Adrenal gland (tissue), 12 donors: ENCODE data around the gene PTPRQ. TPM values are rescaled to one million over a fixed set of nuclear protein-coding genes. Genes with fewer than 3 reads are reported as not detected.

Experiments used
- DNase-seq, 7 donors: peaks; one replicate each; pipeline ENCODE4 v3.0.0-alpha.2; 2019 to 2020
- H3K27ac ChIP-seq, 5 donors: fragments of 200-600 bp; sonication (generic) in 4 of 5; 1 replicate in 3 of 5; 2 replicates in 2 of 5; pipeline versions ENCODE4 v1.5.1 to v1.8.0; 2016 to 2020; ENCODE audit warnings: mild to moderate bottlenecking in 1 of 5
- H3K27me3 ChIP-seq: fragments of 200-600 bp; 2 replicates; pipeline ENCODE4 v1.8.0; 2021
- H3K36me3 ChIP-seq, 2 donors: fragments of 200-600 bp; replicated peaks in 1 of 2; 1 replicate in 1 of 2; 2 replicates in 1 of 2; pipeline versions ENCODE4 v1.5.1 to v1.8.0; 2018 to 2022
- H3K4me1 ChIP-seq, 2 donors: fragments of 200-600 bp; replicated peaks in 1 of 2; 1 replicate in 1 of 2; 2 replicates in 1 of 2; pipeline versions ENCODE4 v1.5.1 to v1.8.0; 2018 to 2021
- H3K4me3 ChIP-seq, 4 donors: fragments of 200-600 bp; sonication (generic) in 3 of 4; one replicate each; pipeline ENCODE4 v1.5.1; 2016 to 2018
- H3K9me3 ChIP-seq, 3 donors: fragments of 200-600 bp; sonication (generic) in 1 of 3; replicated peaks in 1 of 3; 1 replicate in 2 of 3; 2 replicates in 1 of 3; pipeline versions ENCODE4 v1.5.1 to v1.8.0; 2016 to 2021
- POLR2A ChIP-seq, 2 donors: fragments of 450-650 bp; IDR thresholded peaks; one replicate each; pipeline ENCODE4 v1.6.1; 2017; ENCODE audit warnings: antibody characterized with exemption in 2 of 2, mild to moderate bottlenecking in 2 of 2, moderate library complexity in 1 of 2
- WGBS, 4 donors: extraction: QIAGEN DNeasy Blood & Tissue Kit in 2 of 4; methylation state at CpG; one replicate each; pipeline versions ENCODE4 v1.1.5 to v1.1.7; 2013 to 2017; 5-methylcytosine and 5-hydroxymethylcytosine counted together
- intact Hi-C, 2 donors: fragments of 100-400 bp; cut with DNase I; formaldehyde crosslinking; loops; one replicate each; pipeline versions ENCODE4 v1.14.1 to v1.15.0; 2022 to 2023
- polyA plus RNA-seq, 3 donors: library from polyadenylated mRNA; stranded (reverse); fragments of 200-250 nt in 2 of 3; fragments of 350-450 nt in 1 of 3; fragmentation: Illumina TruSeq in 1 of 3; extraction: RNeasy Lipid Tissue Mini Kit (QIAGEN cat#74804) in 1 of 3; gene quantifications; one replicate each; pipeline ENCODE4 v1.2.3, GENCODE V29; 2013 to 2014
- total RNA-seq, 9 donors: library from RNA; depleted of rRNA in 4 of 9; stranded (reverse); fragments of >200 nt in 4 of 9; fragments of 120-200 nt in 1 of 9; fragmentation: NEBNext Ultra II Directional in 1 of 9; extraction: Animal tissue kit (Norgen Biotek cat#: 25700) in 1 of 9; gene quantifications; one replicate each; pipeline versions ENCODE4 v1.1.0 to v1.2.4, GENCODE V29; 2013 to 2023
- TF ChIP-seq, protein P1 (sequence below), 6 experiments: fragments of 450-650 bp in 4 of 6; fragments of 200-600 bp in 2 of 6; sonication (generic) in 1 of 6; IDR thresholded peaks; 1 replicate in 5 of 6; 2 replicates in 1 of 6; pipeline versions ENCODE4 v1.5.1 to v1.8.0; 2016 to 2021; ENCODE audit warnings: antibody characterized with exemption in 6 of 6, mild to moderate bottlenecking in 2 of 6, moderate library complexity in 1 of 6
- donor health status: healthy with polysubstance abuse.
- donor health status: Bipolar disorder and iron deficiency.
- donor health status: DM: yes; HTN: yes; CAD: no.
- donor health status: DM: no; HTN: no; CAD: no.
- donor health status: DM: no; HTN: no; CAD: no.
- donor health status: DM: yes; HTN: yes; CAD: no.

PTPRQ gene
- total and polyA plus RNA-seq, 12 donors: under 0.01 to 0.27 (median 0.13) TPM; not detected in 2

DNA sequence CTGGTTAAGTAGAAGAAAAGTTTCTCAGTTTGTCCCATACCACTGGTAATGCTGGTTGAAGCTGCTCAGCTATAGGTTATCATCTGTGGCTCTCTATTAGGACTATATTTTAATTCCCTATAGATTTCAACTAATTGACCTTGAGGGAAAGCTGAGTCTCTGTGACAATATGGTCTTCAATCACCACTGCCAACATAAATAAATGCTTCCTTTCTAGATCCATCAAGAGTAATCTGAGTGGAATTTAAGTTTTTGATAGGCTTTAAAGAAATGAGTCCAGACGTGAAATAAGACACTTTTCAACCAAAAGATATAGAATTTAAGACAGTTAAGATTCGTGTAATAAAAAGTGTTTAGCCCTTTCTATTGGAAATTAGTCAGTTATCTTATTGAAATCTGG lies 199.9 kb downstream of the PTPRQ start:
- no peaks in the 10 kb centered on the region for H3K9me3 ChIP-seq
- no peak overlapping the region for H3K27ac ChIP-seq
- no peaks in the 10 kb centered on the region for H3K27me3 ChIP-seq
- no peaks in the 10 kb centered on the region for H3K36me3 ChIP-seq
- H3K4me3 ChIP-seq: no peak overlapping the region
- DNase-seq: no peak
- intact Hi-C loops: no loop called here
- whole genome bisulfite sequencing, 4 donors: 25 to 46% (median 35%) methylated on average over 2 of the region's 2 CpGs
- H3K4me1 ChIP-seq: no peaks in the 10 kb centered on the region
- no peak for TF ChIP-seq POLR2A (IDR thresholded peaks at IDR 0.05)
- TF ChIP-seq, protein P1, sequence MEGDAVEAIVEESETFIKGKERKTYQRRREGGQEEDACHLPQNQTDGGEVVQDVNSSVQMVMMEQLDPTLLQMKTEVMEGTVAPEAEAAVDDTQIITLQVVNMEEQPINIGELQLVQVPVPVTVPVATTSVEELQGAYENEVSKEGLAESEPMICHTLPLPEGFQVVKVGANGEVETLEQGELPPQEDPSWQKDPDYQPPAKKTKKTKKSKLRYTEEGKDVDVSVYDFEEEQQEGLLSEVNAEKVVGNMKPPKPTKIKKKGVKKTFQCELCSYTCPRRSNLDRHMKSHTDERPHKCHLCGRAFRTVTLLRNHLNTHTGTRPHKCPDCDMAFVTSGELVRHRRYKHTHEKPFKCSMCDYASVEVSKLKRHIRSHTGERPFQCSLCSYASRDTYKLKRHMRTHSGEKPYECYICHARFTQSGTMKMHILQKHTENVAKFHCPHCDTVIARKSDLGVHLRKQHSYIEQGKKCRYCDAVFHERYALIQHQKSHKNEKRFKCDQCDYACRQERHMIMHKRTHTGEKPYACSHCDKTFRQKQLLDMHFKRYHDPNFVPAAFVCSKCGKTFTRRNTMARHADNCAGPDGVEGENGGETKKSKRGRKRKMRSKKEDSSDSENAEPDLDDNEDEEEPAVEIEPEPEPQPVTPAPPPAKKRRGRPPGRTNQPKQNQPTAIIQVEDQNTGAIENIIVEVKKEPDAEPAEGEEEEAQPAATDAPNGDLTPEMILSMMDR (IDR thresholded peaks at IDR 0.05): no peak

DNA sequence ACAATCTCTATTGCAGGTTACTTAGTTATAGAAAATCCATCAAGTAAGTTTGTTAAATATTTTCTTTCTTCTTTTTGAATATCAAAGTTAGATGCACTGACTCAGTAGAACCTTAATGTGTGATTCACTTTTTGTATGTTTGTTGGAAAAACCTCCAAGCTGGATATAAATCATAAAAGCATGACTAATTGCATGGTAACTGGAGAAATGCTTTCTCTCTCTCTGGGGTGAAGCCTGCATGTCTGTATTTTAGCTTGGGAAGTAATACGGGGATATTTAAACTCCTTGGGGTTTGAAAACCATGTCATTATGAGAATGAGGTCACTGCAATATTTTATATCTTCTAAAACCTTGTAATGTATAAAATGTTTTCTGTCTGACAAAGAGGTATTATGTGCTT lies 204.8 kb downstream of the PTPRQ start:
- no peak for DNase-seq
- Histone ChIP-seq H3K27me3 (no peaks in the 10 kb centered on the region), H3K36me3 (no peaks in the 10 kb centered on the region), H3K9me3 (no peaks in the 10 kb centered on the region), H3K27ac (no peak overlapping the region), H3K4me1 (no peaks in the 10 kb centered on the region), H3K4me3 (no peak overlapping the region)
- intact Hi-C loops: no loop called here
- TF ChIP-seq, protein P1 (IDR thresholded peaks at IDR 0.05): no peak
- TF ChIP-seq POLR2A (IDR thresholded peaks at IDR 0.05): no peak
- 24 to 45% (median 42%) methylated on average over 1 of the region's 1 CpG for WGBS, 4 donors

DNA sequence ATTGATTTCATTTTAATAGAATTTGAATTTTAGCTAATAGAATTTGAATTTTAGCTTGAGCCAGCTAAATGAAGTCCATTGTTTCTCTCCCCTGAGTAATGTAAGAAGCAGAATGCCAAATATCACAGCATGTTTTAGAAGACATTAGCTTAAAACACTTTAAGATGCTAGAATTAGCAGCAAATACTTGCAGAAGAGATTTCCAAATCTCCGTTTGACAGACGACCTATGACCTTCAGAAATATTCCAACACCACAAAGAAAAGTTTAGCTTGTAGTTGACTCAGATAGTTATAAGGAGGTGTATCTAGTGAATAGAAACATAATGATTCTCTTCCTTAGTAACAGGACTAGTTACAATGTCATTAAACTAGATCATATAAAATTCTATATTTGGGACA lies 211.7 kb downstream of the PTPRQ start:
- no peaks in the 10 kb centered on the region for H3K9me3 ChIP-seq
- no peaks in the 10 kb centered on the region for H3K27me3 ChIP-seq
- no peak overlapping the region for H3K27ac ChIP-seq
- 26 to 46% (median 40%) methylated on average over 2 of the region's 2 CpGs for WGBS, 4 donors
- intact Hi-C loops: no loop called here
- no peaks in the 10 kb centered on the region for H3K36me3 ChIP-seq
- TF ChIP-seq, protein P1 (IDR thresholded peaks at IDR 0.05): no peak
- no peak for TF ChIP-seq POLR2A (IDR thresholded peaks at IDR 0.05)
- H3K4me3 ChIP-seq: no peak overlapping the region
- no peaks in the 10 kb centered on the region for H3K4me1 ChIP-seq
- DNase-seq: no peak

DNA sequence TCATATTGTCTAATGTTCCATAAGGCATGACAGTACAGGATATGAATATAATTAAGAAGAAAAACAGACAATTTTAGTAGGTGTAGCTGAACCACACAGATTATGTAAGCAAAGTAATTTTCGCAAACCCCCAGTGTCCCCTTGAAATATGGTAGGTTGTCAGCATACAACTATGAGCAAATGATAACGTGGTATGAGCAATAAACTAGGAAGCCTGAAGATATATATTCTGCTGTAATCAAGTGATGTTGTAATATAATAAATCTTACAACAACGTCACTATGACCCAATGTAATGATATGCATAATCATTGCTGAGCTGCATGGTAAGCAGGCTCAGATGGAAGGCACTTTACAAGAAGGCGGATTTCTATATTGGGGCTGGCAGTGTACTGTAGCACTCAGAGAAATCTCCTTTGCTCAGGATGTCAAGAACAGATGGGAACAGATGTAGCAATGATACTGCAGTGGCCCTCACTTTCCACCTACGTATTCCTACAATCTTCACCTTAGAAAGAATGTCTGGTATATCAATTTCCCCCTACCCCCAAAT lies 215.6 kb downstream of the PTPRQ start:
- no peaks in the 10 kb centered on the region for H3K4me1 ChIP-seq
- TF ChIP-seq, protein P1 (IDR thresholded peaks at IDR 0.05): no peak
- TF ChIP-seq POLR2A (IDR thresholded peaks at IDR 0.05): no peak
- no peaks in the 10 kb centered on the region for H3K36me3 ChIP-seq
- no peak overlapping the region for H3K27ac ChIP-seq
- H3K4me3 ChIP-seq: no peak overlapping the region
- DNase-seq: no peak
- no peaks in the 10 kb centered on the region for H3K27me3 ChIP-seq
- WGBS, 4 donors: 68 to 76% (median 73%) methylated on average over 5 of the region's 5 CpGs
- intact Hi-C loops: no loop called here
- no peaks in the 10 kb centered on the region for H3K9me3 ChIP-seq
